Stimulated activated naive CD8-positive, alpha-beta T cell treated with anti-CD3 and anti-CD28 coated beads, Interleukin-15, Interleukin-2, amounts not matched to agents 100 U/mL and 50 U/mL, for 24 hours (primary cell): ENCODE data around the gene CCDC74A.
"Not testable (repeated sequence)": the region's sequence is repeated elsewhere in the genome, so short reads cannot be mapped to it uniquely, and the experiment has no call there.

Experiments used
- ATAC-seq: fragments of 150-1000 bp; cut with Tn5 transposase; one replicate; pipeline ENCODE4 v1.10.0; 2021
- DNase-seq: peaks from one replicate; pipeline ENCODE4 v3.0.0; 2021

The CCDC74A gene

GRCh38 chr2:131556998-131557397, 29.3 kb downstream of the CCDC74A start:
- no peak for DNase-seq
- no peak for ATAC-seq

DNA sequence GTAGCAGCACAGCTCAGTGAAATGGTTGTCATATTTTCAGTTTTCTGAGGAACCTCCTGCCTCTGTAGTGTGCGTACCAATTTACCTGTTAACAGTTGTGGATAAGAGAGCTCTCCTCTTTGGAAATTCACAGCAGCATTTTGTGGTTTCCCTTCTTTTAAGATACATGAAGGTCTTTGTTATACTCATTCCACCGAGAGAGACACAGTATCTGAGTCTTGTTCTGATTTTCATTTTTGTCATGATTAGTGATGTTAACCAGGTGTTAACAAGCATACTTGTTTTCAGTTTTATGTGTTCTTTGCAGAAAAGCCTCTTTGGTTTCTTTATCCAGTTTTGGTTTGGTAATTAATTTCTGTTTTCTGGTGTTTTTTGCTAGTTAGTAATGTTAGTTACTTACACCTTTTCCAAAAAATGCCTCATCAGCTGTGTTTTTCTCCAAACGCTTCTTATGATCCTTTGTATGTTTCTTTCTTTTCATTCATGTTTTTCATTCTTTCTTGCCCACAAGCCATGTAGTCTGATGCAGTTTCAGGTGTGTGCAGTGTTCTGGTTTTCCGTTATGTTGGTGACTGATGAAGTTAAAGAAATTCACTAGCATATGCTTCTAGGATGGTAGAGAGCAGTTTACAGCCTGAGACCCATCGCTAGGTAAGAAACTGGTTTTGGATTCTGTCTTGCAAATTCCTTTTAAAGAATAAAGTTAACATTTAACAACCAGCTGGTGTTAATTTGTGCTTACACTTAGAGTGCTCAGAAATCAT, 30.1 kb downstream of the CCDC74A start:
- ATAC-seq (no peak), DNase-seq (no peak)

GRCh38 chr2:131566371-131566770, 38.7 kb downstream of the CCDC74A start:
- no peak for DNase-seq
- ATAC-seq, result no peak

GRCh38 chr2:131567891-131568290, 40.2 kb downstream of the CCDC74A start:
- DNase-seq, result no peak
- ATAC-seq, result no peak

- DNase-seq, ATAC-seq: not testable (repeated sequence)
Observed at GRCh38 chr2:131568401-131568800, 40.7 kb downstream of the CCDC74A start.

DNA sequence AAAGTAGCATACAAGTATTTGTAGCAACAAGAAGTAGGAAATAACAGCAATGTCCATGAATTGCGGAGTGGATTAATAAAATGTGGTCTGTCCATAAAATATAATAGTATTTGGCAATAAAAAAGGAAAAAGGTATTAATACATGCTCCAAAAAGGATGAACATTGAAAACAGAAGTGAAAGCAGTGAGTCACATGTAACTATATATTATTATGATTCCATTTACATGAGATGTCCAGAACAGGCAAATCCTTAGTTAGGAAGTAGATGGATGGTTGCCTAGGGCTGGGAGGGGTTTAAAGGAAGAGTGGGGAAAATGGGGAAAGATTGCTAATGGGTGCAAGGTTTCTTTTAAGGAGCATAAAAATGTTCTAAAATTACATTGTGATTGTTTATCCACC, 44.5 kb downstream of the CCDC74A start:
- DNase-seq (no peak), ATAC-seq (no peak)

- DNase-seq, result no peak
- ATAC-seq, result no peak
Observed at GRCh38 chr2:131577812-131578211, 50.1 kb downstream of the CCDC74A start.

DNA sequence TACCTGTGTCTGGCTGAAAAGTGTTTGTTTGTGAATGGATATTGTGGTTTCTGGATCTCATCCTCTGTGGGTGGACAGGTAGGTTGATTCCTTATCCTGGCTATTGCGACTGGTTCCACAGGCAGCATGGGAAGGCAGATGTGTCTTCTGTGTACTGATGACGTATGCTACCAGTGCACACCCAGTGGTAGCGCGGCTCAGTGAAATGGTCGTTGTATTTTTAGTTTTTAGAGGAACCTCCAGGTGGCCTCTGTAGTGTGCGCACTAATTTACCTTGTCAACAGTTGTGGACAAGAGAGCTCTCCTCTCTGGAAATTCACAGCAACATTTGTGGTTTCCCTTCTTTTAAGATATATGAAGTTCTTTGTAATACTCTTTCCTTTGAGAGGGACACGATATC, 52.5 kb downstream of the CCDC74A start:
- no peak for ATAC-seq
- no peak for DNase-seq
